ENCODE data around the gene ZNF407. TPM values are rescaled to one million over a fixed set of nuclear protein-coding genes. Genes with fewer than 3 reads are reported as not detected.

ZNF407 gene
- total RNA-seq, 1 donor from 2014 or later: 14.7 TPM

DNA sequence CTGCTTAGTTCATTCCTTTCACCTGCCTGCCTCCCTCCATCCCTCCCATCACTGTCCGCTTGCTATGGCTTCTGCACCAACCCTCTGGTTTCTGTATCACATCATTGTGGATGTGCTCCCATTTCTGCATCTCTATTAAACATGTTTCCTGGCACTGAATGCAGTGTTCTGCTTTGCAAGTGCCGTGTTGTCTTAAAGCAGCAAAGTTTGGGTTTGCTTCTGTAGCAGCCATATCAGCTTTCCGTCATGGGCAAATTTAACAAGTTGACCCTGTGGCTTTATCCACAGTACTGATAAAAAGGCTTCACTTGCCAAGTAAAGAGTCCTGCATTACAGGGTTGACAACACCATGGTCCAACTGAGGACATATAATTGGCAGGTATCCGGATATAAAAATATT is 445.8 kb downstream of the ZNF407 start:
- H3K36me3 Mint-ChIP-seq: peaks cover 3% of the 10 kb centered on the region
- H3K9me3 Mint-ChIP-seq: no peaks in the 10 kb centered on the region
- H3K27me3 Mint-ChIP-seq: no peaks in the 10 kb centered on the region
- TF ChIP-seq, protein P1, sequence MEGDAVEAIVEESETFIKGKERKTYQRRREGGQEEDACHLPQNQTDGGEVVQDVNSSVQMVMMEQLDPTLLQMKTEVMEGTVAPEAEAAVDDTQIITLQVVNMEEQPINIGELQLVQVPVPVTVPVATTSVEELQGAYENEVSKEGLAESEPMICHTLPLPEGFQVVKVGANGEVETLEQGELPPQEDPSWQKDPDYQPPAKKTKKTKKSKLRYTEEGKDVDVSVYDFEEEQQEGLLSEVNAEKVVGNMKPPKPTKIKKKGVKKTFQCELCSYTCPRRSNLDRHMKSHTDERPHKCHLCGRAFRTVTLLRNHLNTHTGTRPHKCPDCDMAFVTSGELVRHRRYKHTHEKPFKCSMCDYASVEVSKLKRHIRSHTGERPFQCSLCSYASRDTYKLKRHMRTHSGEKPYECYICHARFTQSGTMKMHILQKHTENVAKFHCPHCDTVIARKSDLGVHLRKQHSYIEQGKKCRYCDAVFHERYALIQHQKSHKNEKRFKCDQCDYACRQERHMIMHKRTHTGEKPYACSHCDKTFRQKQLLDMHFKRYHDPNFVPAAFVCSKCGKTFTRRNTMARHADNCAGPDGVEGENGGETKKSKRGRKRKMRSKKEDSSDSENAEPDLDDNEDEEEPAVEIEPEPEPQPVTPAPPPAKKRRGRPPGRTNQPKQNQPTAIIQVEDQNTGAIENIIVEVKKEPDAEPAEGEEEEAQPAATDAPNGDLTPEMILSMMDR (conservative IDR thresholded peaks at IDR 0.05): no peak
- H3K27ac Mint-ChIP-seq: no peak overlapping the region
- peaks cover 13% of the 10 kb centered on the region for H3K4me1 Mint-ChIP-seq (ENCODE audit: unreplicated experiment)
- H3K4me3 Mint-ChIP-seq: no peak overlapping the region
- DNase-seq (ENCODE audit: extremely low spot score, unreplicated experiment): no peak

DNA sequence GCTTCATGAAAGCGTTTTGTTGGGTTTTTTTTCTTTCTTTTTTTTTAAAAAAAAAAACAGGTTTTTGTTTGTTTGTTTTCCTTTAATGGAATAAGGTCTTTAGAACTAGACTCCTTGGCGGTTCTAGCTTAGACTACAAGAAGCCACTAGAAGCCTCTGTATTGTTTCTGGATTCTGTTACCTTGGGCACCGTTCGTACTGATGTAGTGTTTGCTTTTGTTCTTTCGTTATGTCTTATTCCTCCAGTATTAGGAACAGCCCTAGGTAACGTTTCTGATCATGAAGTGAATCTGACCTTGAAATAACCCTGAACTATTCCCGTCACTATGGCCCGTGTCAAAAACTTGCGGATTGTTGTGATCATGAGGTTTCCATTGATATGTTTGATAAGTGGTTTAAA is 446.6 kb downstream of the ZNF407 start:
- peaks cover 13% of the 10 kb centered on the region for H3K4me1 Mint-ChIP-seq (ENCODE audit: unreplicated experiment)
- no peaks in the 10 kb centered on the region for H3K9me3 Mint-ChIP-seq
- DNase-seq (ENCODE audit: extremely low spot score, unreplicated experiment): no peak
- H3K4me3 Mint-ChIP-seq: no peak overlapping the region
- peaks cover 3% of the 10 kb centered on the region for H3K36me3 Mint-ChIP-seq
- no peaks in the 10 kb centered on the region for H3K27me3 Mint-ChIP-seq
- no peak overlapping the region for H3K27ac Mint-ChIP-seq
- TF ChIP-seq, protein P1 (conservative IDR thresholded peaks at IDR 0.05): no peak

- TF ChIP-seq, protein P1 (conservative IDR thresholded peaks at IDR 0.05): no peak
- DNase-seq (ENCODE audit: extremely low spot score, unreplicated experiment): no peak
- no peak overlapping the region for H3K4me3 Mint-ChIP-seq
- no peaks in the 10 kb centered on the region for H3K9me3 Mint-ChIP-seq
- H3K4me1 Mint-ChIP-seq (ENCODE audit: unreplicated experiment): peaks cover 17% of the 10 kb centered on the region
- H3K36me3 Mint-ChIP-seq: peaks cover 3% of the 10 kb centered on the region
- no peaks in the 10 kb centered on the region for H3K27me3 Mint-ChIP-seq
- no peak overlapping the region for H3K27ac Mint-ChIP-seq
Measured at GRCh38 chr18:75044791-75045190, 447.1 kb downstream of the ZNF407 start.

GRCh38 chr18:75045272-75045671 is 447.6 kb downstream of the ZNF407 start:
- H3K36me3 Mint-ChIP-seq: peaks cover 3% of the 10 kb centered on the region
- no peak overlapping the region for H3K27ac Mint-ChIP-seq
- no peaks in the 10 kb centered on the region for H3K9me3 Mint-ChIP-seq
- H3K4me1 Mint-ChIP-seq (ENCODE audit: unreplicated experiment): peaks cover 17% of the 10 kb centered on the region
- no peak for DNase-seq (ENCODE audit: extremely low spot score, unreplicated experiment)
- no peak overlapping the region for H3K4me3 Mint-ChIP-seq
- no peaks in the 10 kb centered on the region for H3K27me3 Mint-ChIP-seq
- TF ChIP-seq, protein P1 (conservative IDR thresholded peaks at IDR 0.05): no peak

DNA sequence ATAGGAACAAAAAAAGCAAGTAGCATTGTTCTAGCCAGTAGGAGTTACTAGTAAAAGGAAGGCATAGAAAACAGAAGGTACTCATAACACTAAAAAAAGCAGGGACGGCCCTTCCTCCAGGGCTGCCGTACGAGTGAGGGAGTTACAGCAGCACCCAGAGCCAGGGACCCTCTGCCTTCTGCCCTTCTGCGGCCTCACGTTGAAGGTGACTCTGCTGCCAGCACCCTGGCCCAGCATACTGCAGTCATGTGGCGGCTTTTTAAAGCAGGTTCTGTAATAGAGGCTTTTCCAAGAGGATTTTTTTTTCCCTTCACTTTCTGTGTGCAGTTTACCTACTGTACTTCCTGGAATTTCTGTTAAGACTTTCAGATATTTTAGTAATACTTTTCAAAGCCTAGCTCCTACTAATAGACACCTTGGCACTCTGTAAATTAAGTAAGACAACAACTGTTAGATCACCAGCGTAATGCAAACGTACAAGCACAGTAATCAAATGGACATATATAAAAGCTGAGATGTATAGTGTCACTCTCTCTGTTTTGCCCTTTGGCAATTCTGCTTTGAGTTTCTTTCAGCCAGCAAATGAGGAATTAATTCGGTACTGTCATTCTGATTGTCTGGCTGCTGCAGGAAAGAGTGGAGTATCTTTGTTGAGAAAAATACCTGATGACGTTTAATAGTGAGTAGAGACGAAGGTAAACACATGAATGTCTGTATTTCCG is 449.7 kb downstream of the ZNF407 start:
- no peak overlapping the region for H3K4me3 Mint-ChIP-seq
- no peak overlapping the region for H3K27ac Mint-ChIP-seq
- peaks cover 3% of the 10 kb centered on the region for H3K36me3 Mint-ChIP-seq
- H3K4me1 Mint-ChIP-seq (ENCODE audit: unreplicated experiment): peaks cover 17% of the 10 kb centered on the region
- DNase-seq (ENCODE audit: extremely low spot score, unreplicated experiment): no peak
- no peaks in the 10 kb centered on the region for H3K9me3 Mint-ChIP-seq
- TF ChIP-seq, protein P1 (conservative IDR thresholded peaks at IDR 0.05): no peak
- H3K27me3 Mint-ChIP-seq: no peaks in the 10 kb centered on the region

Data from type B pancreatic cell (in vitro differentiated cells).